Naive thymus-derived CD4-positive, alpha-beta T cell (primary cell): Measurements from ENCODE around the gene NCAM2. TPM values are rescaled to one million over a fixed set of nuclear protein-coding genes. Genes with fewer than 3 reads are reported as not detected.

Experiments
- ATAC-seq: fragments of 150-1000 bp; cut with Tn5 transposase; 2 replicates; pipeline ENCODE4 v1.10.0; 2021; ENCODE audit warnings: mild to moderate bottlenecking, moderate library complexity
- CTCF ChIA-PET: fragments of 350-600 bp; sonication (Branson Sonifier 250); formaldehyde crosslinking; loops from one replicate; lab custom pipeline; 2021; ENCODE audit warnings: antibody characterized with exemption; lab: Charles Lee
- POLR2A ChIA-PET: fragments of 350-600 bp; sonication (Branson Sonifier 250); formaldehyde crosslinking; loops from one replicate; lab custom pipeline; 2021; ENCODE audit warnings: antibody characterized with exemption, inconsistent platforms; lab: Charles Lee
- DNase-seq, 9 donors: peaks; one replicate each; pipeline versions ENCODE4 v3.0.0 to v3.0.0-alpha.2; 2020 to 2022; ENCODE audit warnings: mixed read lengths in 1 of 9
- H3K27ac ChIP-seq: one replicate; pipeline ENCODE4 v1.7.0; 2013; ENCODE audit warnings: mild to moderate bottlenecking, low read depth, low read length, moderate library complexity
- H3K27me3 ChIP-seq, 2 donors: one replicate each; pipeline ENCODE4 v1.7.0; 2013; ENCODE audit warnings: low read length in 2 of 2, mild to moderate bottlenecking in 2 of 2, moderate library complexity in 2 of 2; ENCODE audit not compliant: control insufficient read depth in 2 of 2, insufficient read depth in 2 of 2
- H3K36me3 ChIP-seq, 3 experiments: 1 replicate in 2 of 3; 2 replicates in 1 of 3; pipeline ENCODE4 v1.7.0; 2013; ENCODE audit warnings: low read length in 3 of 3, mild to moderate bottlenecking in 3 of 3, moderate library complexity in 1 of 3; ENCODE audit not compliant: insufficient read depth in 3 of 3, control insufficient read depth in 2 of 3
- H3K4me1 ChIP-seq, 2 donors: one replicate each; pipeline ENCODE4 v1.7.0; 2013; ENCODE audit warnings: low read length in 2 of 2, mild to moderate bottlenecking in 2 of 2, moderate library complexity in 1 of 2; ENCODE audit not compliant: control insufficient read depth in 2 of 2, insufficient read depth in 2 of 2
- H3K4me3 ChIP-seq: 2 replicates; pipeline ENCODE4 v1.7.0; 2013; ENCODE audit warnings: mild to moderate bottlenecking, low read length
- H3K9me3 ChIP-seq, 3 experiments: 1 replicate in 2 of 3; 2 replicates in 1 of 3; pipeline ENCODE4 v1.7.0; 2013; ENCODE audit warnings: low read length in 3 of 3; ENCODE audit not compliant: control insufficient read depth in 2 of 3
- H3K27ac Mint-ChIP-seq, 9 donors: one replicate each; pipeline ENCODE4 v1.8.0; 2020 to 2022; ENCODE audit warnings: mixed read lengths in 9 of 9, mild to moderate bottlenecking in 8 of 9, moderate library complexity in 5 of 9, inconsistent platforms in 2 of 9
- H3K27me3 Mint-ChIP-seq, 5 donors: one replicate each; pipeline ENCODE4 v1.8.0; 2021 to 2022; ENCODE audit warnings: mixed read lengths in 5 of 5, mild to moderate bottlenecking in 1 of 5
- H3K36me3 Mint-ChIP-seq, 5 donors: one replicate each; pipeline ENCODE4 v1.8.0; 2020 to 2022; ENCODE audit warnings: mixed read lengths in 5 of 5, mild to moderate bottlenecking in 3 of 5, inconsistent platforms in 1 of 5
- H3K4me1 Mint-ChIP-seq, 7 donors: one replicate each; pipeline ENCODE4 v1.8.0; 2020 to 2022; ENCODE audit warnings: mixed read lengths in 7 of 7, mild to moderate bottlenecking in 3 of 7, inconsistent platforms in 1 of 7
- H3K4me3 Mint-ChIP-seq, 10 donors: one replicate each; pipeline ENCODE4 v1.8.0; 2020 to 2022; ENCODE audit warnings: mild to moderate bottlenecking in 10 of 10, mixed read lengths in 10 of 10, moderate library complexity in 6 of 10, inconsistent platforms in 2 of 10
- H3K9me3 Mint-ChIP-seq, 11 donors: one replicate each; pipeline ENCODE4 v1.8.0; 2020 to 2022; ENCODE audit warnings: mixed read lengths in 11 of 11, mild to moderate bottlenecking in 4 of 11, inconsistent platforms in 1 of 11, moderate library complexity in 1 of 11
- intact Hi-C, 2 donors: fragments of 100-400 bp; cut with micrococcal nuclease; formaldehyde crosslinking; loops; one replicate each; pipeline ENCODE4 v1.15.1; 2023
- polyA plus RNA-seq, 2 donors: library from polyadenylated mRNA; unstranded; fragments of 300-500 nt; fragmentation: Illumina TruSeq; gene quantifications; one replicate each; pipeline ENCODE4 v1.2.3, GENCODE V29; 2021
- total RNA-seq, 6 experiments: library from RNA in 5 of 6; stranded (reverse) in 5 of 6; gene quantifications; 1 replicate in 5 of 6; 2 replicates in 1 of 6; pipeline ENCODE4 v1.2.3 and lab custom pipeline; 2021 to 2026

NCAM2 gene
- total and polyA plus RNA-seq, 7 experiments from 2014 or later: 0.07 TPM; not detected in 6

DNA sequence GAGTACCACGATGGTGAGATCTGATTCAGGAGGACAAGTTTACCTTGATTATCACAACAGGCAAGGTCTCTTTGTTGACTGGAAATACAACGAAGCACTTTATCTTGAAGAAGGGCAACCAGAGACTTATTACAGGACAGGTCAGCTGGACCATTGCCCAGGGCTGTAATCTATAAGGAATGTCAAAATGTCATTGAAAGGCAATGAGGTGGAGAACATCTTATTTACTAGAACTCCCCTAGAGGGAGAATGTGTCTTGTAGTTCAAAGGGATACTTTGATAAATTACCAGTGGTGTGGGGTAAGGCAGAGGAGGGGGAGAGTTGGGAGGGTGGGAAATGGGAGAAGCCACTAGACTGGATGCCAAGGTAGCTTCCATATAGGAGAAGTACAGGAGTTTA is 212.3 kb downstream of the NCAM2 start:
- intact Hi-C loops: no loop called here
- POLR2A ChIA-PET: no interaction called here
- H3K9me3 Mint-ChIP-seq: peaks cover 0 to 5% (median 0%) of the 10 kb centered on the region in 11 donors

DNA sequence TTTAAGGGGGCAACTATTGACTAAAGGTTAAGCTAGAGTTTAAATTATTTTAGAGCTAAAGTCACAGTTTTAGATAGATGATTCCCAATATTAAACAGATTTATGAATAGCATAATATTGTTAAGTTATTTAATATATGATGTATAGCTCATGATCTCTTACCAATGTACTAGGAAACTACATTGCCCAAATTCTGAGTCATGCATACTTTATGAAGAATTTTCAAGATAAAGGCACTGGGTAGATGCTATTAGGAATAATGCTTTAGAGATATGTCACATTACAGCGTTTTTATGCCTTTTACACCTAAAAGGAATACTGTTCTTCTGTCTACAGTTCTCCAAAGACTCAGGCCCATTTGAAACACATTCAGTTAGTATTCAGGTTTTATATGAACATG is 215.1 kb downstream of the NCAM2 start:
- H3K9me3 Mint-ChIP-seq: peaks cover 0 to 10% (median 0%) of the 10 kb centered on the region in 11 donors
- DNase-seq (no peak), ATAC-seq (no peak)
- POLR2A ChIA-PET: no interaction called here
- H3K27me3 ChIP-seq: no peaks in the 10 kb centered on the region
- H3K9me3 ChIP-seq: no peaks in the 10 kb centered on the region
- no peaks in the 10 kb centered on the region for H3K4me1 ChIP-seq
- intact Hi-C loops: no loop called here
- H3K27ac ChIP-seq: no peak overlapping the region
- no peaks in the 10 kb centered on the region for H3K4me1 Mint-ChIP-seq
- peaks cover 0 to 5% (median 0%) of the 10 kb centered on the region in 5 donors for H3K27me3 Mint-ChIP-seq
- peaks cover 0 to 4% (median 0%) of the 10 kb centered on the region in 5 donors for H3K36me3 Mint-ChIP-seq
- H3K27ac Mint-ChIP-seq: no peak overlapping the region
- H3K4me3 Mint-ChIP-seq: no peak overlapping the region
- CTCF ChIA-PET: no interaction called here
- H3K4me3 ChIP-seq: no peak overlapping the region
- H3K36me3 ChIP-seq: no peaks in the 10 kb centered on the region

More for the DNA sequence above, 212.3 kb downstream of the NCAM2 start:
- DNase-seq (no peak), ATAC-seq (no peak)
- H3K4me1 ChIP-seq: no peaks in the 10 kb centered on the region
- H3K4me3 Mint-ChIP-seq: no peak overlapping the region
- H3K27me3 Mint-ChIP-seq: peaks cover 0 to 7% (median 0%) of the 10 kb centered on the region in 5 donors
- no peak overlapping the region for H3K27ac Mint-ChIP-seq
- no peaks in the 10 kb centered on the region for H3K27me3 ChIP-seq
- no peak overlapping the region for H3K4me3 ChIP-seq
- CTCF ChIA-PET: no interaction called here
- no peak overlapping the region for H3K27ac ChIP-seq
- H3K36me3 Mint-ChIP-seq: peaks cover 0 to 4% (median 0%) of the 10 kb centered on the region in 5 donors
- H3K9me3 ChIP-seq: no peaks in the 10 kb centered on the region
- H3K36me3 ChIP-seq: no peaks in the 10 kb centered on the region
- no peaks in the 10 kb centered on the region for H3K4me1 Mint-ChIP-seq

DNA sequence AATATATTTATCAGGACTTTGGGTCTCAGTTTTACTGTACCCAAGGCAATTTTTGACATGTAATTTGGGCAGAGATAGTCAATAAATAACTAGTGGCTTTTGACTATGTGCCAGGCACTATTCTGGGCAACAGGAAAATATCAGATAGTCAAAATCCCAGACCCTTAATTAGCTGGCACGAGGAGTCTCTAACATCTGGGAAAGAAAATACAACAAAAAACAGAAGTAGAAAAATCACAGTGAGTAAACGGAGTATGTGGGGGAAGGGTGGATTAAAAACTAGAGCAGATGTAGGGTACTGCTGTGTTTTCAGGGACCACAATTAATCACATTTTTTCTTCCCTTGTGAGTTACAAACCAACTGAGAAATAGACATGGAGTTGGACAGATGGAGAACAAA is 217.8 kb downstream of the NCAM2 start:
- ATAC-seq: no peak
- H3K27me3 Mint-ChIP-seq: no peaks in the 10 kb centered on the region
- H3K4me3 Mint-ChIP-seq: no peak overlapping the region
- no peak for DNase-seq
- ChIA-PET CTCF (no interaction called here), POLR2A (no interaction called here)
- Histone ChIP-seq H3K9me3 (no peaks in the 10 kb centered on the region), H3K36me3 (no peaks in the 10 kb centered on the region), H3K4me1 (no peaks in the 10 kb centered on the region), H3K4me3 (no peak overlapping the region), H3K27me3 (no peaks in the 10 kb centered on the region), H3K27ac (no peak overlapping the region)
- no peaks in the 10 kb centered on the region for H3K4me1 Mint-ChIP-seq
- H3K9me3 Mint-ChIP-seq: peaks cover 0 to 10% (median 1%) of the 10 kb centered on the region in 11 donors
- intact Hi-C loops: no loop called here
- H3K27ac Mint-ChIP-seq: no peak overlapping the region
- H3K36me3 Mint-ChIP-seq: no peaks in the 10 kb centered on the region

DNA sequence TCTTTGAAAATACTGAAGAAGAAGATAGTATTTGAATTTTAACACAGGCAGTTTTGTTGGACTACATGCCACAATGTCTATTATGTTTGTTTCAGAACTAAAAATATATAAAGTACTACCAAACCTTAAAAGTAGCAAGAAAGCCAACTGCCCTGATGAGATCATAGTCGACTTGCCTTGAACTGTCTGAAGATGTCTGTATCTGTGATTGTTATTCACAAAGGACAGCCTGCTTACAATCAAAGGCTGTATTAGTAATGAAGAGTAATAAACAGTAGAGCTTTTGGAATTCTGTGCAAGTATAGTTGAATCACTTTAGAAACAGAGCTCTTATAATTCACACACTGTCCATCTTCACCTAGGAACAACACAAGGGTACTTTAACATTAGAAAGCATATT is 228.3 kb downstream of the NCAM2 start:
- intact Hi-C loops: no loop called here
- Mint-ChIP-seq H3K27ac (no peak overlapping the region), H3K4me3 (no peak overlapping the region), H3K27me3 (no peaks in the 10 kb centered on the region), H3K36me3 (no peaks in the 10 kb centered on the region), H3K9me3 (peaks cover 0 to 6% (median 3%) of the 10 kb centered on the region in 11 donors), H3K4me1 (no peaks in the 10 kb centered on the region)
- Histone ChIP-seq H3K36me3 (no peaks in the 10 kb centered on the region), H3K9me3 (no peaks in the 10 kb centered on the region), H3K4me3 (no peak overlapping the region), H3K27ac (no peak overlapping the region), H3K4me1 (no peaks in the 10 kb centered on the region), H3K27me3 (no peaks in the 10 kb centered on the region)
- ChIA-PET CTCF (no interaction called here), POLR2A (no interaction called here)
- no peak for DNase-seq
- no peak for ATAC-seq

DNA sequence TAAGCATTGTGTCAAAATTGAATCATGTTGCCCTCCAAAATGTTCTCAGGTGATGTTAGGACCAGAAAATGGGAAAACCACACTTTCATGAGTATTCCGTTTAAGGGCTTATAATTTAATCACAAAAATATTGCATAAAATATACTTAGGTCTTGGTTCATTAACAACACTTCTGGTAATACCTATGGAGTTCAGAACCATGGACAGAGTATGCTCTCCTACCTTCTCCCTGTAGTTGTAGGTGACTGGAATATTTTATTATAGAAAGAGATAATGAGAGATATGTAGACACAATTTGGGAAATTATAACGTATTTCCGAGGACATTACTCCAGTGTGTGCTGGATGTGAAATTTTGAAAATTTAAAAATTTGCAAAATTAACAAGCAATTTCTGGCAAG is 232.5 kb downstream of the NCAM2 start:
- intact Hi-C loops: no loop called here
- Mint-ChIP-seq H3K4me1 (no peaks in the 10 kb centered on the region), H3K27ac (no peak overlapping the region), H3K9me3 (peaks cover 0 to 4% (median 0%) of the 10 kb centered on the region in 11 donors), H3K4me3 (no peak overlapping the region), H3K27me3 (no peaks in the 10 kb centered on the region), H3K36me3 (no peaks in the 10 kb centered on the region)
- CTCF ChIA-PET: no interaction called here
- Histone ChIP-seq H3K27ac (no peak overlapping the region), H3K9me3 (no peaks in the 10 kb centered on the region), H3K27me3 (no peaks in the 10 kb centered on the region), H3K4me1 (no peaks in the 10 kb centered on the region), H3K4me3 (no peak overlapping the region), H3K36me3 (no peaks in the 10 kb centered on the region)
- DNase-seq: no peak
- no peak for ATAC-seq
- POLR2A ChIA-PET: no interaction called here

DNA sequence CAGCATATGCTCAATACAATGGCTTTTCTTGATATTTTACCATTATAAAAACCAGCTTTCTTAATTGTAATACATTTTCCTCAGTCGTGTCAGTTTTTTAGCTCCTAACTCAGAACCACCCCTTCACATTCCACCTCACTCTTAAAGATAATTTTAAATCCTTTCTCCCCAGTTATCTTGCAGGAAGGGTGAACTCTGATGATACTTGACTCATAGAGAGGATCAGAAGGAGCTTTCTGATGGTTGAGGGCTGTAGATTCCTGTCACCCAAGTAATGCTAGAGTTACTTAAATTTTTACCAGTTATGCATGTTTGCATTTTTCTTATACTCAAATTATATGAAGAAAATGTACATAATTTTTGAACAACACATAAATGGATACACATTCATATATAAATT is 233.7 kb downstream of the NCAM2 start:
- Histone ChIP-seq H3K27me3 (no peaks in the 10 kb centered on the region), H3K9me3 (no peaks in the 10 kb centered on the region), H3K36me3 (no peaks in the 10 kb centered on the region), H3K4me1 (no peaks in the 10 kb centered on the region), H3K4me3 (no peak overlapping the region), H3K27ac (no peak overlapping the region)
- H3K27ac Mint-ChIP-seq: no peak overlapping the region
- ChIA-PET CTCF (no interaction called here), POLR2A (no interaction called here)
- H3K9me3 Mint-ChIP-seq: peaks cover 0 to 4% (median 0%) of the 10 kb centered on the region in 11 donors
- no peaks in the 10 kb centered on the region for H3K36me3 Mint-ChIP-seq
- intact Hi-C loops: no loop called here
- ATAC-seq: no peak
- no peaks in the 10 kb centered on the region for H3K4me1 Mint-ChIP-seq
- DNase-seq: no peak
- H3K4me3 Mint-ChIP-seq: no peak overlapping the region
- no peaks in the 10 kb centered on the region for H3K27me3 Mint-ChIP-seq

DNA sequence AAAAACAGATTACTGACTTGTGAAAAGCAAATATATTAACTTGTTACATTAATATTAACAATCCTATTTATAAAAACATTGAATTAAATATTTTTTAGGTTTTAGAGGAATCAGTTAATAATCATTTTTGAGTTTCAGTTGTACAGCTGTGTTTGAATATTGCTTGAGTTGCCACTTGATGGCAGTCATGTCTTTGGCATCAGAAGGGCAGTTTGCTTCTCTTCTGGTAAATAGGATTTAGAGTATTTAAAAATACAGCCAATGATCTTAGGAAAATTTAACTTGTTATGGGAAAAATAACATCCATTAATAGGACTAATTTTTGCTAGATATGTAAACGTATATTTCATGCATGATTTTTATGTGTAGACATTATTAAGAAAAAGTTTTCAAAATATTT is 234.1 kb downstream of the NCAM2 start:
- no peak overlapping the region for H3K4me3 ChIP-seq
- ChIA-PET CTCF (no interaction called here), POLR2A (no interaction called here)
- Mint-ChIP-seq H3K4me1 (no peaks in the 10 kb centered on the region), H3K36me3 (no peaks in the 10 kb centered on the region), H3K27ac (no peak overlapping the region), H3K9me3 (peaks cover 0 to 4% (median 0%) of the 10 kb centered on the region in 11 donors), H3K27me3 (no peaks in the 10 kb centered on the region), H3K4me3 (no peak overlapping the region)
- no peaks in the 10 kb centered on the region for H3K27me3 ChIP-seq
- intact Hi-C loops: no loop called here
- H3K27ac ChIP-seq: no peak overlapping the region
- H3K36me3 ChIP-seq: no peaks in the 10 kb centered on the region
- no peaks in the 10 kb centered on the region for H3K4me1 ChIP-seq
- ATAC-seq: no peak
- H3K9me3 ChIP-seq: no peaks in the 10 kb centered on the region
- no peak for DNase-seq
